Smooth muscle cell (in vitro differentiated cells): ENCODE data around the gene ZCCHC24. TPM values are rescaled to one million over a fixed set of nuclear protein-coding genes. Genes with fewer than 3 reads are reported as not detected.

ENCODE experiments used
- DNase-seq: peaks from one replicate; lab custom pipeline; 2025; ENCODE audit not compliant: unreplicated experiment; lab: John Stamatoyannopoulos, UW
- H2AFZ ChIP-seq: fragments of 200-600 bp; sonication (generic); 2 replicates; pipeline ENCODE4 v1.6.0; 2016; ENCODE audit warnings: antibody characterized with exemption, low read depth, mild to moderate bottlenecking
- H3F3A ChIP-seq: fragments of 200-600 bp; sonication (generic); 2 replicates; pipeline ENCODE4 v1.6.0; 2017; ENCODE audit warnings: antibody characterized with exemption, low read depth
- H3K27ac ChIP-seq: fragments of 200-600 bp; sonication (generic); 2 replicates; pipeline ENCODE4 v1.5.1; 2016; ENCODE audit warnings: low read depth, mild to moderate bottlenecking
- H3K27me3 ChIP-seq: fragments of 200-600 bp; sonication (generic); 2 replicates; pipeline ENCODE4 v1.6.1; 2016; ENCODE audit warnings: low read depth, mild to moderate bottlenecking
- H3K36me3 ChIP-seq: fragments of 200-600 bp; sonication (generic); 2 replicates; pipeline ENCODE4 v1.5.1; 2016; ENCODE audit warnings: low read depth
- H3K4me1 ChIP-seq: fragments of 200-600 bp; sonication (generic); 2 replicates; pipeline ENCODE4 v1.5.1; 2016; ENCODE audit warnings: low read depth
- H3K4me2 ChIP-seq: fragments of 200-600 bp; sonication (generic); 2 replicates; pipeline ENCODE4 v1.6.0; 2016; ENCODE audit warnings: mild to moderate bottlenecking
- H3K4me3 ChIP-seq: fragments of 200-600 bp; sonication (generic); 2 replicates; pipeline ENCODE4 v1.5.1; 2016; ENCODE audit warnings: mild to moderate bottlenecking
- H3K79me2 ChIP-seq: fragments of 200-600 bp; sonication (generic); 2 replicates; pipeline ENCODE4 v1.6.0; 2016; ENCODE audit warnings: low read depth, mild to moderate bottlenecking
- H3K9ac ChIP-seq: fragments of 200-600 bp; sonication (generic); 2 replicates; pipeline ENCODE4 v1.6.0; 2016; ENCODE audit warnings: low read depth
- H3K9me3 ChIP-seq: fragments of 200-600 bp; sonication (generic); replicated peaks from 2 replicates; pipeline ENCODE4 v1.5.1; 2016; ENCODE audit warnings: low read depth
- H4K20me1 ChIP-seq: fragments of 200-600 bp; sonication (generic); 2 replicates; pipeline ENCODE4 v1.6.0; 2016; ENCODE audit warnings: low read depth
- WGBS: methylation state at CpG from one replicate; pipeline ENCODE4 v1.1.7; 2016; ENCODE audit warnings: low lambda C conversion rate; 5-methylcytosine and 5-hydroxymethylcytosine counted together
- polyA plus RNA-seq: library from polyadenylated mRNA; unstranded; fragments of >200 nt; fragmentation: Nextera tagmentation; extraction: Ambion mirVana; gene quantifications from 2 replicates; pipeline ENCODE4 v1.2.1, GENCODE V29; 2016
- total RNA-seq: library from RNA; depleted of rRNA; stranded (reverse); fragments of >200 nt; gene quantifications from 2 replicates; pipeline ENCODE4 v1.2.3, GENCODE V29; 2014
- TF ChIP-seq, protein P1 (sequence below): fragments of 200-600 bp; sonication (generic); IDR thresholded peaks from 2 replicates; pipeline ENCODE4 v1.5.1; 2017; ENCODE audit warnings: borderline replicate concordance, mild to moderate bottlenecking, antibody characterized with exemption; ENCODE audit not compliant: insufficient read depth, poor library complexity, severe bottlenecking

The ZCCHC24 gene
- total and polyA plus RNA-seq, 2 experiments from 2014 or later, result 21.9 to 52.1 TPM

DNA sequence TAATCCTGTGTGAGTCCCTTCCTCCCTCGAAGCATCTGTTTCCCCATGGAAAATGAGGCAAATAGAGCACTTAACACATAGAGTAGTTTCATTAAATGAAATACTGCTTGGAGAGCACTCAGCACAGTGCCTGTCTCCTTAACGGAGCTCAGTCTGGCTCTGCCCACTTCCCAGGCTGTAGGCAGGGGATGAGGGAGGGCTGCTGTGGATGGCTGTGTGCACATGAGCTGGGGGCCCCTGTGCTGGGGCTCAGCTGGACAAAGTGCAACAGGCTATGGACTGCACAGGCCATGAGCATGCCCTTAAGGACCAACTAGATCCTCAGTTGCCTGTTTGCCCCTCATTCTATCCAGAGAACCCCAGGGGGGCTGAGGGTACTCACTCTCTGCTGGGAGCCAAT, 14.5 kb downstream of the ZCCHC24 start:
- no peak overlapping the region for H2AFZ ChIP-seq
- H3K27me3 ChIP-seq, result no peaks in the 10 kb centered on the region
- 59% methylated on average over 2 of the region's 2 CpGs for WGBS
- H3K9ac ChIP-seq, result no peak overlapping the region
- TF ChIP-seq, protein P1, sequence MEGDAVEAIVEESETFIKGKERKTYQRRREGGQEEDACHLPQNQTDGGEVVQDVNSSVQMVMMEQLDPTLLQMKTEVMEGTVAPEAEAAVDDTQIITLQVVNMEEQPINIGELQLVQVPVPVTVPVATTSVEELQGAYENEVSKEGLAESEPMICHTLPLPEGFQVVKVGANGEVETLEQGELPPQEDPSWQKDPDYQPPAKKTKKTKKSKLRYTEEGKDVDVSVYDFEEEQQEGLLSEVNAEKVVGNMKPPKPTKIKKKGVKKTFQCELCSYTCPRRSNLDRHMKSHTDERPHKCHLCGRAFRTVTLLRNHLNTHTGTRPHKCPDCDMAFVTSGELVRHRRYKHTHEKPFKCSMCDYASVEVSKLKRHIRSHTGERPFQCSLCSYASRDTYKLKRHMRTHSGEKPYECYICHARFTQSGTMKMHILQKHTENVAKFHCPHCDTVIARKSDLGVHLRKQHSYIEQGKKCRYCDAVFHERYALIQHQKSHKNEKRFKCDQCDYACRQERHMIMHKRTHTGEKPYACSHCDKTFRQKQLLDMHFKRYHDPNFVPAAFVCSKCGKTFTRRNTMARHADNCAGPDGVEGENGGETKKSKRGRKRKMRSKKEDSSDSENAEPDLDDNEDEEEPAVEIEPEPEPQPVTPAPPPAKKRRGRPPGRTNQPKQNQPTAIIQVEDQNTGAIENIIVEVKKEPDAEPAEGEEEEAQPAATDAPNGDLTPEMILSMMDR, result no peak
- peaks cover 57% of the 10 kb centered on the region for H4K20me1 ChIP-seq
- H3K79me2 ChIP-seq, result peaks cover 82% of the 10 kb centered on the region
- peaks cover 6% of the 10 kb centered on the region for H3K36me3 ChIP-seq
- H3K4me3 ChIP-seq, result no peak overlapping the region
- no peak overlapping the region for H3K4me2 ChIP-seq
- peaks cover 6% of the 10 kb centered on the region for H3F3A ChIP-seq
- H3K27ac ChIP-seq, result no peak overlapping the region
- peaks cover 25% of the 10 kb centered on the region for H3K4me1 ChIP-seq
- no peak for DNase-seq
- no peaks in the 10 kb centered on the region for H3K9me3 ChIP-seq

GRCh38 chr10:79430325-79430905, 15.0 kb downstream of the ZCCHC24 start:
- no peak overlapping the region for H3K27ac ChIP-seq
- peaks cover 86% of the 10 kb centered on the region for H3K79me2 ChIP-seq
- H3K4me1 ChIP-seq, result peaks cover 20% of the 10 kb centered on the region
- H3K4me3 ChIP-seq, result no peak overlapping the region
- peaks cover 6% of the 10 kb centered on the region for H3K36me3 ChIP-seq
- H3K27me3 ChIP-seq, result no peaks in the 10 kb centered on the region
- H3K4me2 ChIP-seq, result no peak overlapping the region
- H3F3A ChIP-seq, result peaks cover 9% of the 10 kb centered on the region
- 92% methylated on average over 6 of the region's 6 CpGs for WGBS
- DNase-seq, result no peak
- H3K9me3 ChIP-seq, result no peaks in the 10 kb centered on the region
- no peak overlapping the region for H2AFZ ChIP-seq
- TF ChIP-seq, protein P1, result no peak
- H3K9ac ChIP-seq, result no peak overlapping the region
- H4K20me1 ChIP-seq, result peaks cover 62% of the 10 kb centered on the region

DNA sequence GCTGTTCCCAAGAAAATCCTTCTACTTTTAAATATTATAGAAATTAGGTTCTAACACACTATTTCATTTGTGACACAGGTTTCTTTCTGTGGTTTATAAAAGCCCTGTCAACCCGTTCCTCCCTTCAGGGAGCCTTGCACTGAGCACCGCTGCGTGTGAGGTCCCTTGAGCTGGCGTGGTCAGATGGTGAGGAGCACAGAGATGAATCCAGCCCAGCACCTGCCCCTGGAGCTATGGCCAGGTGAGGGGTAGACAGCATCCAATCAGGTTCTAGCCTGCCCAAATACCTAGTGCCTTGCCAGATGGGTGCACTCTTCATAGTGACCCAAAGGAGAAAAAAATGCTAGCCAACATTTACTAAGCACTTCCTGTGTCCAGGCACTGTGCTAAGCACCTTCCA, 15.7 kb downstream of the ZCCHC24 start:
- peaks cover 85% of the 10 kb centered on the region for H3K79me2 ChIP-seq
- peaks cover 9% of the 10 kb centered on the region for H3F3A ChIP-seq
- no peaks in the 10 kb centered on the region for H3K9me3 ChIP-seq
- peaks cover 6% of the 10 kb centered on the region for H3K36me3 ChIP-seq
- H4K20me1 ChIP-seq, result peaks cover 68% of the 10 kb centered on the region
- H3K27ac ChIP-seq, result no peak overlapping the region
- TF ChIP-seq, protein P1, result no peak
- no peak overlapping the region for H2AFZ ChIP-seq
- H3K4me3 ChIP-seq, result no peak overlapping the region
- DNase-seq, result no peak
- H3K4me2 ChIP-seq, result no peak overlapping the region
- WGBS, result 94% methylated on average over 4 of the region's 4 CpGs
- no peaks in the 10 kb centered on the region for H3K27me3 ChIP-seq
- H3K9ac ChIP-seq, result no peak overlapping the region
- peaks cover 13% of the 10 kb centered on the region for H3K4me1 ChIP-seq

GRCh38 chr10:79427965-79428364, 17.5 kb downstream of the ZCCHC24 start:
- TF ChIP-seq, protein P1, result no peak
- H3K9me3 ChIP-seq, result no peaks in the 10 kb centered on the region
- H3K4me3 ChIP-seq, result no peak overlapping the region
- H3K9ac ChIP-seq, result no peak overlapping the region
- peaks cover 6% of the 10 kb centered on the region for H3K36me3 ChIP-seq
- DNase-seq, result no peak
- H3F3A ChIP-seq, result peaks cover 9% of the 10 kb centered on the region
- peaks cover 72% of the 10 kb centered on the region for H3K79me2 ChIP-seq
- peaks cover 10% of the 10 kb centered on the region for H3K4me1 ChIP-seq
- peaks cover 61% of the 10 kb centered on the region for H4K20me1 ChIP-seq
- no peaks in the 10 kb centered on the region for H3K27me3 ChIP-seq
- 95% methylated on average over 3 of the region's 3 CpGs for WGBS
- H3K4me2 ChIP-seq, result no peak overlapping the region
- H2AFZ ChIP-seq, result no peak overlapping the region
- H3K27ac ChIP-seq, result no peak overlapping the region
